Panc1 (cell line): ENCODE measurements around the gene PIGS. TPM values are rescaled to one million over a fixed set of nuclear protein-coding genes. Genes with fewer than 3 reads are reported as not detected.

Source experiments
- ATAC-seq: fragments of 200-7000 bp; cut with Tn5 transposase; 2 replicates; pipeline ENCODE4 v1.9.1; 2020; ENCODE audit warnings: mild to moderate bottlenecking, moderate library complexity
- BruUV-seq: library from RNA; stranded (reverse); fragments of 400-500 nt; replicated peaks from 2 replicates; lab custom pipeline; 2021; lab: Mats Ljungman, UMichigan
- CTCF ChIA-PET: fragments of 300-600 bp; sonication (Branson Sonifier 250); formaldehyde crosslinking; loops from one replicate; lab custom pipeline; 2022; ENCODE audit warnings: antibody characterized with exemption; lab: Charles Lee
- POLR2A ChIA-PET: fragments of 300-600 bp; sonication (Branson Sonifier 250); formaldehyde crosslinking; loops from one replicate; lab custom pipeline; 2022; ENCODE audit warnings: antibody characterized with exemption; lab: Charles Lee
- DNase-seq: peaks from one replicate; pipeline ENCODE4 v3.0.0-alpha.2; 2010; ENCODE audit warnings: low read depth, low spot score
- H3K27ac ChIP-seq: 2 replicates; pipeline ENCODE4 v1.5.1; 2011; ENCODE audit warnings: mild to moderate bottlenecking, low read length, inconsistent platforms
- H3K27me3 ChIP-seq: fragments of 200-500 bp; sonication (Bioruptor generic); 2 replicates; pipeline ENCODE4 v1.6.0; 2014; ENCODE audit warnings: low read length, inconsistent platforms; ENCODE audit not compliant: control insufficient read depth, insufficient read depth
- H3K36me3 ChIP-seq: fragments of 200-500 bp; sonication (Bioruptor generic); 2 replicates; pipeline ENCODE4 v1.5.1; 2014; ENCODE audit warnings: inconsistent platforms, mild to moderate bottlenecking, low read length, moderate library complexity; ENCODE audit not compliant: control insufficient read depth, insufficient read depth
- H3K4me1 ChIP-seq: 2 replicates; pipeline ENCODE4 v1.5.1; 2011; ENCODE audit warnings: inconsistent platforms, mild to moderate bottlenecking, low read length, moderate library complexity; ENCODE audit not compliant: control insufficient read depth, insufficient read depth
- H3K4me3 ChIP-seq, 2 experiments: 2 replicates each; pipeline ENCODE4 v1.5.1; 2011 to 2012; ENCODE audit warnings: low read depth in 2 of 2, low read length in 2 of 2, mild to moderate bottlenecking in 2 of 2, inconsistent platforms in 1 of 2, moderate library complexity in 1 of 2
- H3K9me3 ChIP-seq: fragments of 200-500 bp; sonication (Bioruptor generic); 2 replicates; pipeline ENCODE4 v1.5.1; 2014; ENCODE audit warnings: low read depth, mild to moderate bottlenecking, inconsistent platforms, low read length, moderate library complexity; ENCODE audit not compliant: control insufficient read depth, insufficient read depth
- CTCF ChIP-seq: fragments of 450-650 bp; IDR thresholded peaks from 2 replicates; pipeline ENCODE4 v1.5.1; 2017; ENCODE audit warnings: mild to moderate bottlenecking
- POLR2AphosphoS5 ChIP-seq: IDR thresholded peaks from 2 replicates; pipeline ENCODE4 v1.6.1; 2012; ENCODE audit warnings: mild to moderate bottlenecking, low read depth, low read length, moderate library complexity
- REST ChIP-seq, 2 experiments: IDR thresholded peaks; 2 replicates each; pipeline ENCODE4 v1.6.1; 2011 to 2012; ENCODE audit warnings: low read depth in 2 of 2, control low read depth in 1 of 2, low read length in 1 of 2, mild to moderate bottlenecking in 1 of 2, moderate library complexity in 1 of 2; ENCODE audit not compliant: insufficient read depth in 1 of 2
- SIN3A ChIP-seq: IDR thresholded peaks from 2 replicates; pipeline ENCODE4 v1.6.1; 2012; ENCODE audit warnings: low read depth, mild to moderate bottlenecking, low read length, moderate library complexity, borderline replicate concordance; ENCODE audit not compliant: insufficient read depth
- TCF7L2 ChIP-seq: IDR thresholded peaks from 2 replicates; pipeline ENCODE4 v1.6.1; 2011; ENCODE audit warnings: mild to moderate bottlenecking, low read depth, low read length, inconsistent platforms
- in situ Hi-C: cut with HindIII; loops from 2 replicates; pipeline ENCODE4 v1.10.0; 2016; ENCODE audit warnings: low sequenced_read_pairs, low pct_unique_long_range_greater_than_20kb
- intact Hi-C: fragments of 100-400 bp; cut with micrococcal nuclease; formaldehyde crosslinking; loops from one replicate; pipeline ENCODE4 v1.10.0; 2022; ENCODE audit not compliant: unreplicated experiment
- total RNA-seq: library from RNA; stranded (reverse); gene quantifications from one replicate; pipeline ENCODE4 v1.2.1, GENCODE V29; 2021; ENCODE audit not compliant: unreplicated experiment

PIGS gene
- total RNA-seq, 1 experiment from 2014 or later = 78.8 TPM

- POLR2A ChIA-PET = no interaction called here
- in situ Hi-C loops (no loop called here), intact Hi-C loops (no loop called here)
- Histone ChIP-seq H3K36me3 (no peaks in the 10 kb centered on the region; the same call in 1 of the 2 replicates), H3K9me3 (no peaks in the 10 kb centered on the region), H3K27ac (peak overlapping the region; percentile 89), H3K27me3 (no peaks in the 10 kb centered on the region), H3K4me1 (peaks cover 22% of the 10 kb centered on the region), H3K4me3 (peak overlapping the region; percentile 87 to 89)
- DNase-seq (no peak), ATAC-seq (no peak)
- CTCF ChIA-PET = interaction anchor here (0.5 kb wide), 1 partner anchor 20 kb away, joined by 7 read pairs; no protein-coding TSS in a partner anchor
- no TSS peak for BruUV-seq
- TF ChIP-seq SIN3A = no peak
- no peak for TF ChIP-seq CTCF
- TF ChIP-seq POLR2AphosphoS5 = no peak
- TF ChIP-seq REST (IDR thresholded peaks at IDR 0.05; ENCODE audit: insufficient read depth in 1 of 2, low read depth in 2 of 2, low read length in 1 of 2) = no peak
- TF ChIP-seq TCF7L2 = no peak
Observed at GRCh38 chr17:28572259-28573039, 1.1 kb upstream of the PIGS start.

GRCh38 chr17:28570716-28571360, 486 bp downstream of the PIGS start:
- H3K4me3 ChIP-seq = peak overlapping the region; percentile 87 to 89
- H3K27ac ChIP-seq = peak overlapping the region; percentile 73
- DNase-seq = no peak
- TF ChIP-seq TCF7L2 (no peak), REST (IDR thresholded peaks at IDR 0.05; ENCODE audit: insufficient read depth in 1 of 2, low read depth in 2 of 2, low read length in 1 of 2) (no peak), SIN3A (no peak), POLR2AphosphoS5 (no peak), CTCF (no peak)
- H3K9me3 ChIP-seq = no peaks in the 10 kb centered on the region
- in situ Hi-C loops = no loop called here
- POLR2A ChIA-PET = no interaction called here
- intact Hi-C loops = no loop called here
- CTCF ChIA-PET = interaction anchor here (0.5 kb wide), 1 partner anchor 25 kb away, joined by 5 read pairs; no protein-coding TSS in a partner anchor
- no peaks in the 10 kb centered on the region for H3K27me3 ChIP-seq
- BruUV-seq = no TSS peak
- no peaks in the 10 kb centered on the region for H3K36me3 ChIP-seq
- H3K4me1 ChIP-seq = peaks cover 17% of the 10 kb centered on the region; the same call in 1 of the 2 replicates
- ATAC-seq = peak; percentile 66
